B cell (primary cell): ENCODE data around the gene TENT5C. TPM values are rescaled to one million over a fixed set of nuclear protein-coding genes. Genes with fewer than 3 reads are reported as not detected.

ENCODE experiments used
- ATAC-seq: fragments of 200-7000 bp; cut with Tn5 transposase; one replicate; pipeline ENCODE4 v1.10.0; 2021; ENCODE audit warnings: low read depth, mild to moderate bottlenecking, moderate number of reproducible peaks, moderate library complexity
- CTCF ChIA-PET: fragments of 350-600 bp; sonication (Branson Sonifier 250); formaldehyde crosslinking; loops from one replicate; lab custom pipeline; 2021; ENCODE audit warnings: antibody characterized with exemption, inconsistent platforms; lab: Charles Lee
- POLR2A ChIA-PET: fragments of 350-600 bp; sonication (Branson Sonifier 250); formaldehyde crosslinking; loops from one replicate; lab custom pipeline; 2021; ENCODE audit warnings: antibody characterized with exemption; lab: Charles Lee
- DNase-seq: peaks from one replicate; pipeline ENCODE4 v3.0.0; 2013
- H2AFZ ChIP-seq: 2 replicates; pipeline ENCODE4 v1.6.1; 2012; ENCODE audit warnings: mild to moderate bottlenecking, low read depth, low read length; ENCODE audit not compliant: insufficient read depth, poor library complexity, severe bottlenecking
- H3K27ac ChIP-seq, 2 donors: 1 replicate in 1 of 2; 2 replicates in 1 of 2; pipeline ENCODE4 v1.5.1; 2012 to 2013; ENCODE audit warnings: low read length in 2 of 2, mild to moderate bottlenecking in 2 of 2, moderate library complexity in 1 of 2
- H3K27me3 ChIP-seq, 4 experiments: fragments of 200-600 bp in 1 of 4; sonication (generic) in 1 of 4; replicated peaks in 1 of 4; 1 replicate in 2 of 4; 2 replicates in 2 of 4; pipeline versions ENCODE4 v1.6.1 to v1.7.0; 2013 to 2016; ENCODE audit warnings: low read length in 3 of 4, mild to moderate bottlenecking in 2 of 4, mixed read lengths in 1 of 4, moderate library complexity in 1 of 4; ENCODE audit not compliant: insufficient read depth in 4 of 4, control insufficient read depth in 3 of 4; ENCODE audit errors: control extremely low read depth in 1 of 4
- H3K36me3 ChIP-seq, 2 experiments: replicated peaks in 1 of 2; 1 replicate in 1 of 2; 2 replicates in 1 of 2; pipeline versions ENCODE4 v1.6.1 to v1.7.1; 2013; ENCODE audit warnings: low read length in 1 of 2; ENCODE audit not compliant: insufficient read depth in 2 of 2, control insufficient read depth in 1 of 2; ENCODE audit errors: control extremely low read depth in 1 of 2, extremely low read depth in 1 of 2
- H3K4me1 ChIP-seq, 2 donors: fragments of 200-600 bp in 1 of 2; sonication (generic) in 1 of 2; 1 replicate in 1 of 2; 2 replicates in 1 of 2; pipeline versions ENCODE4 v1.5.1 to v1.6.1; 2013 to 2017; ENCODE audit warnings: low read length in 2 of 2; ENCODE audit not compliant: control insufficient read depth in 2 of 2, insufficient read depth in 2 of 2
- H3K4me2 ChIP-seq: replicated peaks from 2 replicates; pipeline ENCODE3; 2012; ENCODE audit warnings: mild to moderate bottlenecking, low read depth, low read length; ENCODE audit not compliant: poor library complexity, severe bottlenecking
- H3K4me3 ChIP-seq, 5 experiments: fragments of 200-600 bp in 1 of 5; sonication (generic) in 1 of 5; 1 replicate in 3 of 5; 2 replicates in 2 of 5; pipeline versions ENCODE4 v1.5.1 to v1.7.0; 2011 to 2016; ENCODE audit warnings: low read length in 4 of 5, mild to moderate bottlenecking in 4 of 5, low read depth in 2 of 5, control low read depth in 1 of 5, moderate library complexity in 1 of 5; ENCODE audit not compliant: insufficient read depth in 1 of 5; ENCODE audit errors: control extremely low read depth in 1 of 5, extremely low read depth in 1 of 5
- H3K79me2 ChIP-seq: fragments of 200-600 bp; sonication (generic); one replicate; pipeline ENCODE4 v1.6.0; 2016; ENCODE audit warnings: low read length; ENCODE audit not compliant: control insufficient read depth, insufficient read depth
- H3K9ac ChIP-seq: fragments of 200-600 bp; sonication (generic); 2 replicates; pipeline ENCODE4 v1.6.1; 2017; ENCODE audit warnings: mild to moderate bottlenecking, low read length, moderate library complexity
- H3K9me3 ChIP-seq, 3 donors: one replicate each; pipeline versions ENCODE4 v1.6.1 to v1.7.1; 2013; ENCODE audit warnings: low read length in 2 of 3; ENCODE audit not compliant: control insufficient read depth in 2 of 3, insufficient read depth in 1 of 3; ENCODE audit errors: control extremely low read depth in 1 of 3
- H4K20me1 ChIP-seq: 2 replicates; pipeline ENCODE4 v1.6.0; 2012; ENCODE audit warnings: mild to moderate bottlenecking, low read length; ENCODE audit not compliant: insufficient read depth, control insufficient read depth, poor library complexity, severe bottlenecking
- H3K27ac Mint-ChIP-seq: one replicate; pipeline ENCODE4 v1.8.0; 2021; ENCODE audit warnings: mixed read lengths
- H3K27me3 Mint-ChIP-seq: one replicate; pipeline ENCODE4 v1.8.0; 2021; ENCODE audit warnings: mixed read lengths
- H3K4me1 Mint-ChIP-seq: one replicate; pipeline ENCODE4 v1.8.0; 2021; ENCODE audit warnings: mixed read lengths
- H3K4me3 Mint-ChIP-seq: one replicate; pipeline ENCODE4 v1.8.0; 2021; ENCODE audit warnings: mixed read lengths
- H3K9me3 Mint-ChIP-seq: one replicate; pipeline ENCODE4 v1.8.0; 2022; ENCODE audit warnings: mixed read lengths; ENCODE audit not compliant: insufficient read depth
- EZH2 ChIP-seq: IDR thresholded peaks from 2 replicates; pipeline ENCODE4 v1.6.1; 2012; ENCODE audit warnings: borderline replicate concordance, low read depth, mild to moderate bottlenecking, moderate library complexity, low read length; ENCODE audit not compliant: insufficient read depth, poor library complexity, severe bottlenecking
- WGBS: methylation state at CpG from one replicate; pipeline ENCODE4 v1.1.5; 2013; ENCODE audit warnings: missing lambda C conversion rate; ENCODE audit not compliant: insufficient coverage; 5-methylcytosine and 5-hydroxymethylcytosine counted together
- intact Hi-C: fragments of 100-400 bp; cut with micrococcal nuclease; formaldehyde crosslinking; loops from one replicate; pipeline ENCODE4 v1.10.0; 2022
- polyA plus RNA-seq: library from polyadenylated mRNA; depleted of rRNA; stranded (reverse); fragments of >200 nt; gene quantifications from 2 replicates; pipeline ENCODE4 v1.2.3, GENCODE V29; 2012
- total RNA-seq, 2 donors: library from RNA; stranded (reverse); fragments of 120-200 nt in 1 of 2; gene quantifications; 1 replicate in 1 of 2; 2 replicates in 1 of 2; pipeline versions ENCODE4 v1.2.3 to v1.2.4, GENCODE V29; 2013 to 2022
- TF ChIP-seq, protein P1 (sequence below): fragments of 200-600 bp; IDR thresholded peaks from one replicate; pipeline ENCODE4 v1.8.0; 2022; ENCODE audit warnings: antibody characterized with exemption, mild to moderate bottlenecking

Gene TENT5C
- total and polyA plus RNA-seq, 2 donors (not counting 1 experiment from before 2014, with no cell fraction given) = 65.4 to 112 TPM

DNA sequence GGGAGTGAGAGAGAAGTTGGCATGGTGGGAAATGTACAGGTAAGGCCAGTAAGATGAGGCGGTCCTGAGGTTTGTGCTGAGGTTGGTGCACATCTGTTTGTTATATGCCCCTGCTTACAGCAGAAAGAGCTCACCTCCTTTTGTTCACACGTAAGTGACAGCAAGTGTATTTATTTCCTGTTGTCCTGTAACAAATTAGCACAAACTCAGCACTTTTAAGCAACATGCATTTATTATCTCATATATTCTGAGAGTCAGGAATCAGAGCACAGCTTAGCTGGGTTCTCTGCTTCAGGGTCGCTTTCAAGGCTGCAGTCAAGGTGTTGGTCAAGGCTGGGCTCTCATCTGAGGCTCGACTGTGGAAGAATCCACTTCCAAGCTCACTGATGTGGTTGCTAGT is 45.8 kb downstream of the TENT5C start:
- H3K4me3 Mint-ChIP-seq = peak overlapping the region; percentile 0
- Histone ChIP-seq H3K4me1 (peaks cover 75 to 76% of the 10 kb centered on the region in 2 donors), H3K27me3 (no peaks in the 10 kb centered on the region), H4K20me1 (no peaks in the 10 kb centered on the region), H3K4me3 (no peak overlapping the region), H2AFZ (no peak overlapping the region), H3K36me3 (no peaks in the 10 kb centered on the region), H3K9me3 (peaks cover 0 to 3% (median 0%) of the 10 kb centered on the region in 3 donors), H3K9ac (no peak overlapping the region), H3K79me2 (peaks cover 9% of the 10 kb centered on the region), H3K27ac (peak overlapping the region; percentile 93 to 96), H3K4me2 (peak overlapping the region; percentile 5)
- intact Hi-C loops = no loop called here
- TF ChIP-seq, protein P1, sequence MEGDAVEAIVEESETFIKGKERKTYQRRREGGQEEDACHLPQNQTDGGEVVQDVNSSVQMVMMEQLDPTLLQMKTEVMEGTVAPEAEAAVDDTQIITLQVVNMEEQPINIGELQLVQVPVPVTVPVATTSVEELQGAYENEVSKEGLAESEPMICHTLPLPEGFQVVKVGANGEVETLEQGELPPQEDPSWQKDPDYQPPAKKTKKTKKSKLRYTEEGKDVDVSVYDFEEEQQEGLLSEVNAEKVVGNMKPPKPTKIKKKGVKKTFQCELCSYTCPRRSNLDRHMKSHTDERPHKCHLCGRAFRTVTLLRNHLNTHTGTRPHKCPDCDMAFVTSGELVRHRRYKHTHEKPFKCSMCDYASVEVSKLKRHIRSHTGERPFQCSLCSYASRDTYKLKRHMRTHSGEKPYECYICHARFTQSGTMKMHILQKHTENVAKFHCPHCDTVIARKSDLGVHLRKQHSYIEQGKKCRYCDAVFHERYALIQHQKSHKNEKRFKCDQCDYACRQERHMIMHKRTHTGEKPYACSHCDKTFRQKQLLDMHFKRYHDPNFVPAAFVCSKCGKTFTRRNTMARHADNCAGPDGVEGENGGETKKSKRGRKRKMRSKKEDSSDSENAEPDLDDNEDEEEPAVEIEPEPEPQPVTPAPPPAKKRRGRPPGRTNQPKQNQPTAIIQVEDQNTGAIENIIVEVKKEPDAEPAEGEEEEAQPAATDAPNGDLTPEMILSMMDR = no peak
- TF ChIP-seq EZH2 = no peak
- no peaks in the 10 kb centered on the region for H3K27me3 Mint-ChIP-seq
- peak overlapping the region; percentile 93 for H3K27ac Mint-ChIP-seq
- CTCF ChIA-PET = interaction anchor here (0.9 to 18.4 kb wide), 5 partner anchors 9 to 45 kb away, joined by 3 to 262 read pairs (median 4); partner anchors contain the start of gene TENT5C
- peaks cover 86% of the 10 kb centered on the region for H3K4me1 Mint-ChIP-seq
- no peaks in the 10 kb centered on the region for H3K9me3 Mint-ChIP-seq
- DNase-seq = no peak
- 100% methylated on average over 2 of the region's 4 CpGs for WGBS
- POLR2A ChIA-PET = no interaction called here
- ATAC-seq = no peak

DNA sequence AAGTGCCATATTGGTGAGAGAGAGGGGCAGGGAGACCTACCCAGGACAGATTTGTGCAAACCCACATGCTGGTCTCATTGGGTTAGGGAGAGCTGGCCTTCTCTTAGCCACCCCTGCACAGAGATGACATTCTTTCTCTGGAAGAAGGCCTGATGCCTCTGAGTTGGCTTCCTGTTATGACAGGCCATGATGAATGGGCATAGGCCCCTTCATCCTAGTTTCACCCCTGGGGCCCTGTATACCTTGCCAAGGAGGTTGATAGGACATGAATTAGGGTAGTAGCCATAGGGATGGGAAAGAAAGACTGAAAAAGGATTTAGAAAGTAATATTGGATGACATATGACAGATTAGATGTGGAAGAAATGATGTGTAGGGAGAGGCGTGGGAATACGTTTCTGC is 46.6 kb downstream of the TENT5C start:
- H4K20me1 ChIP-seq = no peaks in the 10 kb centered on the region
- no peaks in the 10 kb centered on the region for H3K9me3 ChIP-seq
- peaks cover 8% of the 10 kb centered on the region for H3K79me2 ChIP-seq
- no peaks in the 10 kb centered on the region for H3K27me3 ChIP-seq
- H3K27ac Mint-ChIP-seq = peak overlapping the region; percentile 93
- H3K9ac ChIP-seq = no peak overlapping the region
- 100% methylated on average over 2 of the region's 2 CpGs for WGBS
- H2AFZ ChIP-seq = no peak overlapping the region
- CTCF ChIA-PET = interaction anchor here (0.6 to 18.4 kb wide), 3 partner anchors 11 to 32 kb away, joined by 3 to 262 read pairs (median 3); no protein-coding TSS in a partner anchor
- no peak overlapping the region for H3K4me3 ChIP-seq
- H3K27me3 Mint-ChIP-seq = no peaks in the 10 kb centered on the region
- ATAC-seq (no peak), DNase-seq (no peak)
- TF ChIP-seq EZH2 = no peak
- TF ChIP-seq, protein P1 = no peak
- H3K9me3 Mint-ChIP-seq = no peaks in the 10 kb centered on the region
- peak overlapping the region; percentile 68 for H3K4me2 ChIP-seq
- POLR2A ChIA-PET = no interaction called here
- H3K4me1 ChIP-seq = peaks cover 83 to 84% of the 10 kb centered on the region in 2 donors
- no peaks in the 10 kb centered on the region for H3K36me3 ChIP-seq
- intact Hi-C loops = no loop called here
- H3K4me1 Mint-ChIP-seq = peaks cover 93% of the 10 kb centered on the region
- peak overlapping the region; percentile 75 for H3K4me3 Mint-ChIP-seq
- H3K27ac ChIP-seq = peak overlapping the region; percentile 93 to 96
